ENCODE results near the gene ZNF865.
A peak's percentile ranks its signal among the peaks of the same experiment; 100 is the strongest.

Gene ZNF865

DNA sequence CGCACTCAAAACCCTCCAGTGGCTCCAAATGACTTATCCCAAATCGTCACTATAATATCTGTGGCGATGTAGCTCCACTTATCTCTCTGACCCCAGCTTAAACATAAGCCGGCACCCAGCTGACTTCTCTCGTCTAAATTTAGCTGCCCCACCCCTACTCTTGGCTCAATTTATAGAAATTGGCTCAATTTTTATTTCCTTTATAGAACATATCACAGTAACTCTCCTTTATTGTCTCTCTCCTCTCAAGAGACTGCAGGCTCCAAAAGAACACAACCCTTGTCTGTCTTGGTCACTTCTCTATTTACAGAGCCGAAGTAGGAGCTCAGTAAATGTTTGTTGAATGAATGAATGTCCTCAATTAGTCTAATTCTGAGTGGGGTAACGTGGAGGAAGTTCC, 18.1 kb downstream of the ZNF865 start:
- no peak for DNase-seq (ENCODE audit: low read depth)

DNA sequence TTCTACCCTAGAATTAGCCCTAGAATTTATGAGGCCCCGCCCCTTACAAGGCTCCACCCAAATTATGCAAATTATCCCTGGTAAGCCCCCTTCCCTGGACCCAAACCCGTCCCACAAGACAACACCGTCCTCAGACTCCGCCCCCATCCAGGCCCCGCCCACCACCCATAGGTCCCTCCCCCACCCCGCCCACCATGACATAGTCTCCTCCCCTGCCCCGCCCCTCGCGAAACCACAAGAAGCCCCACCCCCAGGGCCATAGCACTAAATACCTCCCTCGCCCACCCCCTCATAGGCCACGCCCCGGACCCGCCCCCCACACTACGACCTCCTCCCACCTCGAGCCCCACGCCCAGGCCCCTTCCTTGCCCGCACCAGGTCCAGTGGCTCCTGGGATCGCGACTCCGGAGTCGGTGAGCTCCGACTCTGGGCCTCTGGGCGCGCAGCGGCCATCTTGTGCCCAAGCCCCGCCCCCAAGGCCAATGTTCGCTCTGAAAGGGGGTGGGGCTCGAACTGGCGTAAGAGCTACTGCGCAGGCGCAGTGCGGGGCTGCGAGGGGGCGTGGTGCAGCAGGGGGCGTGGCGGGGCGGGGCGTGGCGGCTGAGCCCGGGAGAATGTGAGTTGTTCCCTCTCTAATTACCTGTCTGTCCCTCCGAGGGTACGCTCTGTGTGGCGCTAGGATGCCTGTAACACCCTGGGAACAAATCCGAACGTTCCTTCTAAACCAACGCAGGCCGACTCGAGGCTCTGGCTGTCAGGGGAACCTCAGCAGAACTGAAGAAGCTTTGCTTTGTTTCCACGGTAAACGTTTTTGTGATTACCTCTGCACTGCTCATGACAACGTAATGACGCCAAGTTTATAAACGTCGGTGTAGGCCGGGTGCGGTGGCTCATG, 18.9 kb downstream of the ZNF865 start, which contains the start of gene ZNF784:
Gene ZNF784, minus strand, starts transcription at position 458 of the 895 bp plus-strand sequence. Its CDS starts 5 bp downstream, at position 453.
- peak; percentile 92 for DNase-seq (ENCODE audit: low read depth)

DNA sequence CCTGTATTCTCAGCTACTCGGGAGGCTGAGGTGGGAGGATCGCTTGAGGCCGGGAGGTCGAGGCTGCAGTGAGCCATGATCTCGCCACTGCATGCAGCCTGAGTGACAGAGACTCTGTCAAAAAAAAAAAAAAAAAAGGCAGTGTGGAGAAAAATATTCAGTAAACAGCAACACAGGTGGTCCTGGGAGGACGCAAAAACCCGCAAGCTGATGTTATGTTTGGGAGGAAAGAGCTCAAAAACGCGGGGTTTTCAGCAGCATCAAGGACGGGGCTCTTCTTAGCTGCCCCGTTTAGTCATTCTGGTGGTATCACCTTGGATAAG, 19.5 kb downstream of the ZNF865 start:
- no peak for DNase-seq (ENCODE audit: low read depth)

DNA sequence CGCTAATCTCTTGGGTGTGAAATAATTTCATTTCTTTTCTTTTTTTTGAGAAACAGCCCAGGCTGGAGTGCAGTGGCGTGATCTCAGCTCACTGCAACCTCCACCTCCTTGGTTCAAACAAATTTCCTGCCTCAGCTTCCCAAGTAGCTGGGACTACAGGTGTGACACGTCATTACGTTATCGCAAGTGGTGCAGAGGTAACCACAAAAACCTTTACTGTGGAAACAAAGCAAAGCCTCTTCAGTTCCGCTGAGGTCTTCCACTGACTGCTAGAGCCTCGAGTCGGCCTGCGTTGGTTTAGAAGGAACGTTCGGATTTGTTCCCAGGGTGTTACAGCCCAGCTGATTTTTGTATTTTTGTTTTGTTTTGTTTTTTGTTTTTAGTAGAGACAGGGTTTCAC, 20.9 kb downstream of the ZNF865 start:
- no peak for DNase-seq (ENCODE audit: low read depth)

DNA sequence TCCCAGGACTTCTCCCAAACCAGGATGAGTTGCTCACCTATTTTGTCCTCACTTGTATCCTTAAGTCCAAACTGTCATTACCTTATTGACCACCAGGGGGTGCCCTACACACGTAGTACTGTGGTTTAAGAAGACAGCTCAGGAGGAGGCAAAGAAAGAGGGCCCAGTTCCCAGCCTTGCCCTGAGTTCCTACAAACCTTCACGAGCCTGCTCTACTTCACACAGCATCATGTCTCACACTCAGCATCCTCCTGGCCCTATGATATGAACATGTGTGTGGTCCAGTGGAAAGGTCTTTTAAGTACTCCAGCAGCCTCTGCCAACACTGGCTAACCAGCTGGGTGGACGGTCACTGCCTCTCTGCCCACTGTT, 27.0 kb downstream of the ZNF865 start:
- peak; percentile 93 for DNase-seq (ENCODE audit: low read depth)

DNA sequence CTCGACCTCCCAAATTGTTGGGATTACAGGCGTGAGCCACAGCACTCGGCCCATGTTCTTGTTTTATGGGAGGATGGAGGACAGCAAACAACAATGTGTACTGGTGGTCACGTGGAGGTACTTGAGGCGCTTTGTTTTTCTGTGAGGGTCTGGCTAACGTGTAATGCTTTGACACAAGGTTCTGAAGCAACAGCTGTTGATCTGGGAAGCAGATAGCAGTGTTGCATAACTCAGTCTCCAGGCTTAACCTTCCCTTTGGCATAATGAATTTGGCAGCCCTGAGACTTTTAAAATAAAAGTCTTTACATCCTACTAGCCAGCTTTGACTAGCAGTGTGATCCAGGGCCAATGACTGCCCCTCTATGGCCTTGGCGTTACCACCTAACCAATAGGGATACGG, 28.4 kb downstream of the ZNF865 start:
- DNase-seq (ENCODE audit: low read depth): no peak

DNA sequence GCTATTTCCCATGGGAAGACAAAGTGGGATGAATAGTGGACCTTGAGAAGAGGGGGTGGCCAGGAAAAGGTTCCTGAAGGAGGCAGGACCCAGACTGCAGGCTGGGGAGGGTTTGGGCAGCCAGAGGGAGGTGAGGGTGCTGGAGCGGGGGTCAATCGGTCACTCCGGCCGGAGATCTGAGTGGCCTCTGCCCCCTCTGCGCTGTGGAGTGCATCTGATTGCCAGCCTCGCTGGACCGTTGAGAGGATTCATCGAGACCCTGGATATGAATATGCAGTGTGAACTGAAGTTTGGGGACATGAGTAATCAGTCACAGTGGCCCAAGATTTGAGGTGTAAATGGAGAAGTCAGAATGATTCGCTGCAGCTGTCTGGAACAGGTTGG, 29.9 kb downstream of the ZNF865 start:
- no peak for DNase-seq (ENCODE audit: low read depth)

DNA sequence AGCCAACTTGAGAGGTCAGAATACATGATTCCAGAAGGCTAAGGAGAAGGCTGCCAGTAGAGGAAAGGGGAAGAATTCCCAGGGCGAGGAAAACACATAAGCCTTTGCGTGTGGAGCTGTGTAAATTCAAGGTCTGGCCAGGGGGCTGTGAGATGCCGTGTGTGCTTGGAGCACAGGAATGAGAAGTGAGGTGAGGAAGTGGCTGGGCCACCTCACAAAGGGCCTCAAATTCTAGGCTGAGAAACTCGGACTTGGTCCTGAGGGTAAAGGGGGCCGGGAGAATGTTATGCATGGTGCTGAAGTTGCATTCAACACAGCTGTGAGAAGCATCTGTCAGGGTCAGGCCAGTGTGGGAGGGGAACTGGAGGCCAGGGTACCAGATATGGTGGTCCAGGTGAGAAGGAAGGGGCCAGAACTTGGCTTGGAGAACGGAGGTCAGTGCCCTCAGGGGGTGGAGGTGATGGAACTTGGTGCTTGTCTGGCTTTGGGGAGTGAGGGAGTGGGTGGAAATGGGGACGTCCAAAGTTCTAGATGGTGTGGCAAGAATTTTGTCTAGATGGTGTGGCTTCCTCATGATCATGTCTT, 30.5 kb downstream of the ZNF865 start:
- no peak for DNase-seq (ENCODE audit: low read depth)

DNA sequence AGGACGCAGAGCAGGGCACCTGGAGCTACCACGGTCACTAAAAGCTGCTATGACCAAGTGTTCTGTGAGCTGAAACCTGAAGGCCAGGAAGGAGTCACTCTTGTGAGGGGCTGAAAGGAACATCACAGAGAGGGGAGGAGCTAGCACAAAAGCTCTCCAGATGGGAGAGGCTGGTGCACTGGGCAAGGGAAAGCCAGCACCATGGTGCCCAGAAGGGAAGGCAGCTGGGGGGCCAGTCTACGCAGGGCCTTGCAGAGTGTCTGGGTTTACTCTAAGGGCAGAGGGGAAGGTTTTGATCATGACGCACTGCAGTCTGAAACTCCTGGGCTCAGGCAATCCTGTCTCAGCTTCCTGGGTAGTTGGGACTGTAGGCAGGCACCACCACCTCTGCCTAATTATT, 31.3 kb downstream of the ZNF865 start:
- DNase-seq (ENCODE audit: low read depth): no peak

DNA sequence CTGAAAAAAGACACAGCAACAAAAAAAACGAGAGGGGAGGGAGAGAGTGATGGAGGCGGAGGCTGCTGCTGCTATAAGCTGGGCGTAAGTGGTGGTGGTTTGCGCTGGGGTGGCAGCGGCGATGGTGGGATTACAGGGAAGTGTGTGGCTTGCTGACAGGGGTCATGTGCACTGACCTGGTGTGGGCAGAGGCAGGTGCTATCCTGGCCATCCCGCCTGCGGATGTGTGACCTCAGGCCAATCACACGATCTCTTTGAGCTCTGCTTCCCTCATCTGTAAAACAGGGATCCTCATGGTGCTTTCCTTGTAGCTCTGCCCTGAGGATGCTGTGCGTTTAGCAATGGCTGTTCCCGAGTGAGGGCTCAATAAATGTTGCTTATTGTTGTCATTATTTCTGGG, 32.1 kb downstream of the ZNF865 start:
- DNase-seq (ENCODE audit: low read depth): no peak

DNA sequence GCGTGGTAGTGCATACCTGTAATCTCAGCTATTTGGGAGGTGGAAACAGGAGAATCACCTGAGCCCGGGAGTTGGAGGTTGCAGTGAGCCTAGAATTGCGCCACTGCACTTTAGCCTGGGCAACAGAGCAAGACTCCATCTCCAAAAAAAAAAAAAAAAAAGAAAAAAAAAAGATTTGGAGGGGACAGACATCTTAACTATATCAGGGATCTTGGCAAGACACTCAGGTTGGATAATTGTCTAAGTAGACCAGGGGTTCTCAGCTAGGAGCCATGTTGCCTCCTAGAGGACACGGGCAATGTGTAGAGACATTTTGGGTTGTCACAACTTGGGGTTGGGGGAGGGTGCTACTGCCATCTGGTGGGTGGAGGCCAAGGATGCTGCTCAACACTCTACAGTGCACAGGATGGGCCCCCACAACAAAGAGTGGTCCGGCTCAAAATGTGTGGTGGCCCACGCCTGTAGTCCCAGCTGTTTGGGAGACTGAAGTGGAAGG, 33.5 kb downstream of the ZNF865 start:
- DNase-seq (ENCODE audit: low read depth): peak; percentile 61

DNA sequence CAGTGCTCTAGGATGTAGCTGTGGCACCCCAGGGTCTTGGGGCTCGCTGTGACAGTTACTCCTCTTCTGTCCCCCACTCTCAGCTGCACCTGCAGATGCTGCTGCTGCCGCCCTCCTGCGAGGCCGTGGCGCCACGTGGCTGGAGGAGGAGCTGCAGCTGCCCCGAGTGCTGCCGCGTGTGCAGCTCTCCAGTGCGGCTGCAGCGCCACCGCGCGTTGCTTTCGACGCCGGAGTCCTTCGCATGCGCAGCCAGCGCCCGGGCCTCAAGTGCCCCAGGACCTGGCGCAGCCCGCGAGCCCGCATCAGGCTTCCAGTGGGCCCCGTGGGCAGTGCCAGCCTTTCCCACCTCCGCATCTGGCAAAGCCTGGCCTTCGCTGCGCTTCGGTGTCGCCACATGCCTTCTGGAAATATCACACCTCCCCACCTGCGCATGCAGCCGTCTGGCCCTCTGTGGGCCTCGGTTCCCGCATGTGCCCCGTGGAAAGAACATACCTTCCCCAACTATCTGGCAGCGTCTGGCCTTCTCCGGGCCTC, 34.7 kb downstream of the ZNF865 start:
- peak; percentile 60 for DNase-seq (ENCODE audit: low read depth)

DNA sequence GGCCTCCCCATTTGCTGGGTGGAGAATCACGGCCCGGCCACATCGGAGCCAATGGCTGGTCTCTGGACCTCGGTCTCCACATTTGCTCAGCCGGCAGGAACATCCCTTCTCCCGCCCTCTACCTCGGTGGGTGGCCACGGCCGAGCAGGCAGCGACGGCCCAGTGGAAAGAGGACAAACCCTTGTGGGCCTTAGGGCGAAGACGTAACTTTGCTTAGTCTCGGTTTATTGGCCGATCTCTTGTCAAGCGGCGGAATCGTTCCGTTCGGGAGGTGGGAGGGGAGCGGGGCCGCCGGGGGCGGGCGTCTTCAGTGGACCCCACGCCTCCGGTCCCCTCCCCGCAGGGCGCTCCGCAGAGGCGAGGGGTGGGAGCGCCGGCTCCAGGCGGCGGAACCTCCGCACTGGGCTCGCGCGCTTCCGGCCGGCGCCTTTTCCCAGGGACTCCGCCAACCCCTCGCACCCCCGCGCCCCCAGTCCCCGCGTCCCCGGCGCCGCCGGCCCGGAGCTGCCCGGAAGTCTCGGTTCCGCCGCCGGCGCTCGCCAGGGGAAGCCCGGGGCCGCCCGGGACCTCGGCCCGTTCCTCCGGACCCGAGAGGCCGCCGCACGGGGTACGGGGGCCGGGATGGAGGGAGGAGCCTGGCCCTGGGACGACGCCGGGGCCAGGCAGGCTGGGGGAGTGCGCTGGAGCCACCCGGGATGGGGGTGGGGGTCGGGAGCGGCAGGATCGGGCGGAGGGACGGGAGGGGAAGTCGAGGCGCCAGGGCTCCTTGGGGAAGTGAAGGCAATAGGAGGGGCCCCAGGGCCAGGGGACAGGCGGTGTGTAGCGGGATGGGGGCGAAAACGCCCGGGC, 35.4 kb downstream of the ZNF865 start, which contains the start of gene ZNF580:
Gene ZNF580, plus strand, starts transcription at position 426 of the 849 bp plus-strand sequence. CDS start 1,507 bp downstream, outside the sequence.
- peak; percentile 80 for DNase-seq (ENCODE audit: low read depth)

DNA sequence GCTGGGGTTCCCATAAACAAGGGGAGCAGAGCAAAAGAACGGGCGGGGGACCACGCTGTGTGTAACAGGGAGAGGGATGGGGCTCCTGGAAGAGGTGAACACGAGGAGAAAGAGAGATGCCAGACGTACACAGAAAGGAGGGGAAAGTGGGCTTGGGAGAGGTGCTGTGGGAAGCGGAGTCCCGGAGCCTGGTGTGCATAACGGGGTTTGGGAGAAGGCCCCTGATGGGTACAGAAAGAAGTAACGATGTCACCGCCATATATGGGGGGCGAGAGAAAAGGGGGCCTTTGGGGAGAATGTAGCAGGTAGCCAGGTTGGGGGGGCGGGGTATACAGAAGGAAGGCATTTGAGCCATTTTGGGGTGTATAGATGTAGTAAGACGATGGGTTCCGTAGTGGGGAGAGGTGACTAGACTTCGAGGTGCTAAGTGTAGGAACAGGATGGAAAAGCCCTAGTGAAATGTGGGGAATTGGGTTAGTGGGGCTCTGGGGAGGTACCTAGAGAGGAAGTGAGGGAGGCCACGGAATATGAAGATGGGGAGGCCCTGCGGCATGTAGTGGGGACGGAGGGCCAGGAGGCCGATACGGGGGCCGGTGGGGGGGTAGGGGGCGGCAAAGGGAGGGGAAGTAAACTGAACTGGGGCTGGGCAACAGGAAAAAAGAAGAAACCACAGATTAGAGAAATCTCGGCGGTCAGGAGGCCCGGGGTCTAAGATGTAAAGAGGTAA, 36.1 kb downstream of the ZNF865 start:
- DNase-seq (ENCODE audit: low read depth): peak; percentile 53

DNA sequence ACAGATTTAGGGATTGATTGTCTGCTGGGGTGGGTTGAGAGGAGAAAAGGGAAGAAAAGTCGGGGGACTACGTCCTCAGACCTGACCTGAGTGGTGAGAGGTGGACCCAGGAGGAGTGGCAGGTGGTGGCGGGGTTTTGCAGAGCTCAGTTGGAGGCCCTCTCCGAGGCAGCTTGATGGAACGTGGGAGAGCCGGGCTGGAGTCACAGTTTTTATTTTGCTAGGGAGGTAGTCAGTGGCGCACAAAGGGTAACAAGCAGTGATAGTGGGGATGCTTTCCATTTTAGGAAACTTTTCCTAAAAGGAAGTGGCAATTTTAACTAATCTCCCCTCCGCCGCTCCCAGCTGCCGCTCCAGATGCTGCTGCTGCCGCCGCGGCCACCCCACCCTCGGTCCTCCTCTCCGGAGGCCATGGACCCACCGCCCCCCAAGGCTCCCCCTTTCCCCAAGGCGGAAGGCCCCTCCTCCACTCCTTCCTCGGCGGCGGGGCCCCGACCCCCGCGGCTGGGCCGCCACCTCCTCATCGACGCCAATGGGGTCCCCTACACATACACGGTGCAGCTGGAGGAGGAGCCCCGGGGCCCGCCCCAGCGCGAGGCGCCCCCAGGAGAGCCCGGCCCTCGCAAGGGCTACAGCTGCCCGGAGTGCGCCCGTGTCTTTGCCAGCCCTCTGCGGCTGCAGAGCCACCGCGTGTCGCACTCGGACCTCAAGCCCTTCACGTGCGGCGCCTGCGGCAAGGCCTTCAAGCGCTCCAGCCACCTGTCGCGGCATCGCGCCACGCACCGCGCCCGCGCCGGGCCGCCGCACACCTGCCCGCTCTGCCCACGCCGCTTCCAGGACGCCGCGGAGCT, 36.9 kb downstream of the ZNF865 start:
- DNase-seq (ENCODE audit: low read depth): peak; percentile 34

DNA sequence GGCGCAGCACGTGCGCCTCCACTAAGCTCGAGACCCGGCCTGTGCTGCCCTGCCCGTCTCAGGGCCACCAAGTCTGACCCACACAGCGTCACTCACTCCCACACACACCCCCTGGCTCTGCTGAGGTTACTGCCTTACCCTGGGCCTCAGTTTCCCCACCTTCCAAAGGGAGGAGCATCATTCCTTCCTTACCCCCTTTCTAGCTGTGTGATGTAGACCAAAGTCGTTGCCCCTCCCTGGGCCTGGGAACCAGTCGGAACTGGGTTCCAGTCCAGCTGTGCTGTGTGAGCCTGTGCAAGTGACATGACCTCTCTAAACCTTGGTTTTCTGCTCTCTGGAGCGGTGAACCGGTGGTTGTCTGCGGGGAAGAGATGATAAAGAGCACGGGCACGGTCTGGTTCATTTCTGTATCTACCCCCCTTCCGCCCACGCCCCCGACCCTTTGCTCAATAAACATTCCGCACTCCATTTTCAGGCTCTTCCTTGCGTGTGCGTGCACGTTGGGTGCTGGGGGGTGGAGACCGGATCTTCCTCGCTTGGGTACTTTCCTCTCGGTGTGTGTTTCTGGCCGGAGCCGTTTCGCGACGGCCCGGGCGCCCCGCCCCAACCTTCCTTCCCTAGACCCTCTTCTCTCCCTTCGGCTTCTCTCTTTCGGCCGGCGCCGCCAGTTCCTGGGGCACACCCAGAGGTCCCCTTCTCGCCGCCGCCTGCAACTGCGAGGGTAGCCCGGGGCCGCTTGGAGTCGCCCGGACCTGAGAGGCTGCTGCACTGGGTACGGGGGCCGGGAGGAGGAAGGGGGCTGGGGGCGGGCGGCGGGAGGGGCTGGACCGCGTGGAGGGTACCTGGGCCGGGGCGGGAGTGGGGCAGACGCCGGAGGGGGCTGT, 37.8 kb downstream of the ZNF865 start, which contains the start of gene ZNF581:
Gene ZNF581, plus strand, starts transcription at position 647 of the 884 bp plus-strand sequence. CDS start 923 bp downstream, outside the sequence.
- DNase-seq (ENCODE audit: low read depth): peak; percentile 81

DNA sequence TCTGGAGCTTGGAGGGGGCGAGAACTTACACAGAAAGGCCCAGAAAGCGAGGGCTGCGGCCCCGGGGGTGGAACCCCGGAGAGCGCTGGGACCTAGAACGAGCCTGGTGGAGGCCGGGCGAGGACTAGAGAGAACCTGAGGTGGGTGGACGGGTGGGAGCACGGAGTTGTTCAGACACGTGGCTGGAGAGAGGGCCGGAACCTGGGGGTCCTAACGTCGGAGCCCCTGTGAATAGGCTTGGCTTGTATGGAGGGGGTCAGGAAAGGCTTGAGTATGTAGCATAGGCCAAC, 38.4 kb downstream of the ZNF865 start:
- DNase-seq (ENCODE audit: low read depth): no peak

DNA sequence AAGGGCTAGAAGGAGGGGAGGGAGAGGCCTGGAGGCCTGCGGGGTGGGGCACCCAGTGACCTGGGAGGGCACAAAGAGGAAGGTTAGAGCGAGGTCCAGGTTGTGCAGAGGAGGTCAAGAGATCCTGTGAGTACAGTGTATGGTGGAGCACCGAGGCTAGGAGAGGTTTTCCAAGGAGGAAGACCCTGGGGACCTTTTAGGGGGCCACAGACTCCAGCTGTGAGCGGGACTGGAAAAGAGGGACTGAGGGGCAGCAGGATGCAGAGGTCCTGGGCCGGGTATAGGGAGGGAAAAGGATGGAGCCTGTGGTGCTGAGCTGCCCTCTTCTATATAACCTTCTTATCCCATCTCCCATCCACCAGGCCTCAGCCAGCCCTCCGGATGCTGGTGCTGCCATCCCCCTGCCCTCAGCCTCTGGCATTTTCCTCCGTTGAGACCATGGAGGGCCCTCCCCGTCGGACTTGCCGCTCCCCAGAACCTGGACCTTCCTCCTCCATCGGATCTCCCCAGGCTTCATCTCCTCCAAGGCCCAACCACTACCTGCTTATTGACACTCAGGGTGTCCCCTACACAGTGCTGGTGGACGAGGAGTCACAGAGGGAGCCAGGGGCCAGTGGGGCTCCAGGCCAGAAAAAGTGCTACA, 38.9 kb downstream of the ZNF865 start:
- DNase-seq (ENCODE audit: low read depth): no peak

Measured in ELR (cell line).